Sigmoid colon (tissue), 4 donors: Measurements from ENCODE around the gene C22orf31.

ENCODE experiments used
- EP300 ChIP-seq, 4 donors: sonication (generic); formaldehyde crosslinking; IDR thresholded peaks; one replicate each; pipeline ENCODE4 v1.6.1; 2017; ENCODE audit warnings: antibody characterized with exemption in 4 of 4
- POLR2A ChIP-seq, 2 donors: fragments of 450-650 bp; IDR thresholded peaks; one replicate each; pipeline ENCODE4 v1.6.1; 2016; ENCODE audit warnings: antibody characterized with exemption in 2 of 2, mild to moderate bottlenecking in 2 of 2, moderate library complexity in 2 of 2
- POLR2AphosphoS5 ChIP-seq, 4 donors: sonication (generic); formaldehyde crosslinking; IDR thresholded peaks; one replicate each; pipeline ENCODE4 v1.6.1; 2017; ENCODE audit warnings: antibody characterized with exemption in 4 of 4
- TF ChIP-seq, protein P1 (sequence below), 4 experiments: fragments of 450-650 bp in 3 of 4; fragments of 200-600 bp in 1 of 4; IDR thresholded peaks; one replicate each; pipeline ENCODE4 v1.5.1; 2016 to 2019; ENCODE audit warnings: antibody characterized with exemption in 4 of 4, mild to moderate bottlenecking in 3 of 4, moderate library complexity in 2 of 4

DNA sequence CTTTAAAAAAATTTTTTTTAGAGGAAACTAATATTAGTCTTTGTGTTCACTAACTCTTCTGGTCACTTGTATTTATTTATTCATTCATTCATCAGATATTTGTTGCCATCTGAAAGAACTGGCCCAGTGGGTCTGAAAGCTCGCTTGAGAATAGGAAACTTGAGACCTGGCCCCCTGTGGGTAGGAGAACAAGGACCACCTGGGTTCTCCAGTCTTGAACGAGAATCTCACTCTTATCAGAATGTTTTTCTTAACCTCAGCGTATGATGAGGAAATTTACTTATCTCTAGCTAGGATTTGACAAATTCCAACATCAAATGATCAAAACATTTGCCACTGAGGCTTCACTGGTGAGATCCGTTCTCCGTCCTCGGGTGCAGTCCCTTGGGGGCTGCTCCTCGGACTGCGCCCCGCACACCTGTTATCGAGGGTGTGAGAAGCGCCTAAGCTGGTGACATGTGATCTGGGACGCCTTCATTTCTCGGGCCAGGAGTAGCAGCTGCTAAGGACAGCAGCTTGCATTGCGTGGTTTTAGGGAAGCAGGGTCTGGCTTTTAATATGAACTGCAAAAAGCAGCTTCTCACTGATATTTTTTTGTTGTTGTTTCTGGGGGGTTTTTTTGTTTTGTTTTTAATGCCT lies 6.3 kb downstream of the C22orf31 start:
- TF ChIP-seq POLR2A (IDR thresholded peaks at IDR 0.05), result no peak
- TF ChIP-seq, protein P1, sequence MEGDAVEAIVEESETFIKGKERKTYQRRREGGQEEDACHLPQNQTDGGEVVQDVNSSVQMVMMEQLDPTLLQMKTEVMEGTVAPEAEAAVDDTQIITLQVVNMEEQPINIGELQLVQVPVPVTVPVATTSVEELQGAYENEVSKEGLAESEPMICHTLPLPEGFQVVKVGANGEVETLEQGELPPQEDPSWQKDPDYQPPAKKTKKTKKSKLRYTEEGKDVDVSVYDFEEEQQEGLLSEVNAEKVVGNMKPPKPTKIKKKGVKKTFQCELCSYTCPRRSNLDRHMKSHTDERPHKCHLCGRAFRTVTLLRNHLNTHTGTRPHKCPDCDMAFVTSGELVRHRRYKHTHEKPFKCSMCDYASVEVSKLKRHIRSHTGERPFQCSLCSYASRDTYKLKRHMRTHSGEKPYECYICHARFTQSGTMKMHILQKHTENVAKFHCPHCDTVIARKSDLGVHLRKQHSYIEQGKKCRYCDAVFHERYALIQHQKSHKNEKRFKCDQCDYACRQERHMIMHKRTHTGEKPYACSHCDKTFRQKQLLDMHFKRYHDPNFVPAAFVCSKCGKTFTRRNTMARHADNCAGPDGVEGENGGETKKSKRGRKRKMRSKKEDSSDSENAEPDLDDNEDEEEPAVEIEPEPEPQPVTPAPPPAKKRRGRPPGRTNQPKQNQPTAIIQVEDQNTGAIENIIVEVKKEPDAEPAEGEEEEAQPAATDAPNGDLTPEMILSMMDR (IDR thresholded peaks at IDR 0.05), result no peak
- TF ChIP-seq POLR2AphosphoS5 (IDR thresholded peaks at IDR 0.05), result no peak
- no peak for TF ChIP-seq EP300 (IDR thresholded peaks at IDR 0.05)
